GM12872 (cell line): ENCODE data around the gene ZNF425.

Source experiments
- TF ChIP-seq, protein P1 (sequence below): IDR thresholded peaks from 3 replicates; pipeline ENCODE4 v1.5.1; 2011; ENCODE audit warnings: low read depth, mild to moderate bottlenecking, low read length, moderate library complexity; ENCODE audit not compliant: insufficient read depth

ZNF425 gene

GRCh38 chr7:149067869-149068268 is 58.3 kb downstream of the ZNF425 start:
- TF ChIP-seq, protein P1, sequence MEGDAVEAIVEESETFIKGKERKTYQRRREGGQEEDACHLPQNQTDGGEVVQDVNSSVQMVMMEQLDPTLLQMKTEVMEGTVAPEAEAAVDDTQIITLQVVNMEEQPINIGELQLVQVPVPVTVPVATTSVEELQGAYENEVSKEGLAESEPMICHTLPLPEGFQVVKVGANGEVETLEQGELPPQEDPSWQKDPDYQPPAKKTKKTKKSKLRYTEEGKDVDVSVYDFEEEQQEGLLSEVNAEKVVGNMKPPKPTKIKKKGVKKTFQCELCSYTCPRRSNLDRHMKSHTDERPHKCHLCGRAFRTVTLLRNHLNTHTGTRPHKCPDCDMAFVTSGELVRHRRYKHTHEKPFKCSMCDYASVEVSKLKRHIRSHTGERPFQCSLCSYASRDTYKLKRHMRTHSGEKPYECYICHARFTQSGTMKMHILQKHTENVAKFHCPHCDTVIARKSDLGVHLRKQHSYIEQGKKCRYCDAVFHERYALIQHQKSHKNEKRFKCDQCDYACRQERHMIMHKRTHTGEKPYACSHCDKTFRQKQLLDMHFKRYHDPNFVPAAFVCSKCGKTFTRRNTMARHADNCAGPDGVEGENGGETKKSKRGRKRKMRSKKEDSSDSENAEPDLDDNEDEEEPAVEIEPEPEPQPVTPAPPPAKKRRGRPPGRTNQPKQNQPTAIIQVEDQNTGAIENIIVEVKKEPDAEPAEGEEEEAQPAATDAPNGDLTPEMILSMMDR: peak; percentile 30; the same call in 2 of the 3 replicates

DNA sequence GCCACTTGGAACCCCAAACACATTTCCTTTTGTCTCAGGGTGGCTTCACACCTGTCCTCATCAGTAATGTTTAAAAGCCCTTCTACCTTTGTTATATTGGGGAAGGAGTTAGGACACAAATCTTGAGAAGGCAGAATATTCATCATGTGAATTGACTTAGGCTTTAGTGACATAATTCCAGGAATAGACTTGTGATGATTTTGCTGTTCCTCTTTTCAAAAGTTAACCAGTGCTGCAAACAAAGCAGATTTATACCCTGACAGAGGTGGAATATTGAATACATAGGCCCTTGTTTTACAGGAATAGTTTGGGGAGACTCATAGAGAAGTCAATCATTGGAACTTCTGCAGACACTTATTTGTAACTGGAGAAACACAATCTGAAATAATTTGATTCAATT is 62.6 kb downstream of the ZNF425 start:
- TF ChIP-seq, protein P1: no peak

DNA sequence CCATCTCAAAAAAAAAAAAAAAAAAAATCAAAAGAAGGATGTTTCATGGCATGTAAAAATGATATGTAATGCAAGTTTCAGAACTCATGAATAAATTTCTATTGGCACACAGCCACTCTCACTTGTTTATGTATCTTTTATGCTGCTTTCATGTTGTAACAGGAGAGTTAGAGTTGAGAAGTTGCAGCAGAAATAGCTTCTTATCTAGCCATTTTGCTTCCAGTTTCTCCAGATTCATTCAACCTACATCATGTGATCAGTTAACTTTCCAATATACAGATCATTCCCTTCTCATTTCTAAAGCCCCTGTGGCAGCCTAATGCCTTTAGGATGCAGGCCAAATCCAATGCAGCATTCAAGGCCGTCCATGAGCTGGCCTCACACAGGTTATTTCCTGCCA is 66.0 kb downstream of the ZNF425 start:
- TF ChIP-seq, protein P1: no peak

- TF ChIP-seq, protein P1: no peak
Observed at GRCh38 chr7:149053885-149054284, 72.2 kb downstream of the ZNF425 start.

DNA sequence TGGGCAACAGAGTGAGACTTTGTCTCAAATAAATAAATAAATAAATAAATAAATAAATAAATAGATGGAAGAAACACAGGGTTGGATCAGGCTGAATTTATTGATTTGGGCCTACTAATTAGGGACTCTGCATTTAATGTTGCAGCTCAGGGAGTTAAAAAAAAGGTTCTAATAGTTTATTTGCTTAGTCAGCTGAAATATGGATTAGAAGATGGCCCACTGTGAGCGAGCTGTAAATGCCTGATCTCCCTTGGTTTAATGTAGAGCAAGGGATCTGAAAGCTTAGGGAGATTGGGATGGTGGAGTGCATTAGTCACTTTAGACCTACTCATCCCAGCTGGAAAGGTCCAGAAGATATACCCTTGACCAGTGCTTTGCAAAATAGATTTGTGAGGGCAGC is 72.7 kb downstream of the ZNF425 start:
- TF ChIP-seq, protein P1: no peak
